Measurements from ENCODE around the gene ZNF428.

- TF ChIP-seq CTCF (IDR thresholded peaks at IDR 0.05) (no peak), POLR2AphosphoS5 (IDR thresholded peaks at IDR 0.05) (no peak), POLR2A (IDR thresholded peaks at IDR 0.05) (no peak)
Observed at GRCh38 chr19:43586346-43586745, 33.1 kb downstream of the ZNF428 start.

Measured in prostate gland (tissue), 2 donors.